ENCODE data around the gene STAC.

The STAC gene

DNA sequence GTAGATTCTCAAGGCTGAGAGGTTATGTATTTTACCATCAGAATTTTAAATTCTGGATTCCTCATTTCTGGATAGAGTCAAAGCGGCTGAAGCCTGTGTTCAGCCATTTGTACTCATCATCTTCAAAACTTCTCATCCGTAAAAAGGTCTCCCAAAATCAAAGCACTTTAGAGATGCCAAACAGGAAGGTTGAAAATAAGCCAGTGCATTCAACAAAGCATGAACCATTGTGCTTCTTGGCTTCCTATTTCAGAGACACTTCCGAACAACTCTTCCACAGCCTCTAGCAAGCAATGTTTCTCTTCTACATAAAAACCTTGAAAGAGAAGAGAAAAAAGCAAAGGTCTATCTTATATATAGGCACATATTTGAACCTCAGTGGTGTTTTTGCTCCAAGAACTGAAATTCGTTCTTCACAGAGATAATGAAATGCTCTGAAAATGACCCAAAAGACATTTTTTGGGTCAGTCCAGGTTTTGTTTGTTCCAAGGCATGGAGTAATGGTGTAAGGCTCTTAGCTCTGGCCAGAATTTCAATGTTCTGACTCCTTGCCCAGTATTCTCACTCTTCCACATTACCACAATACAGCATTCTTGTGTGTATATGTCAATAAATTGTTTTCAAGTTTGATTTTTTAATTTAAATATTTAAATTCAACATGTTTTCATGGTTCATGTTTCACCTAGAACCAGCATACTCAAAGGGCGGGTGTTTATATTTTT is 163.1 kb downstream of the STAC start:
- TF ChIP-seq, protein P1, sequence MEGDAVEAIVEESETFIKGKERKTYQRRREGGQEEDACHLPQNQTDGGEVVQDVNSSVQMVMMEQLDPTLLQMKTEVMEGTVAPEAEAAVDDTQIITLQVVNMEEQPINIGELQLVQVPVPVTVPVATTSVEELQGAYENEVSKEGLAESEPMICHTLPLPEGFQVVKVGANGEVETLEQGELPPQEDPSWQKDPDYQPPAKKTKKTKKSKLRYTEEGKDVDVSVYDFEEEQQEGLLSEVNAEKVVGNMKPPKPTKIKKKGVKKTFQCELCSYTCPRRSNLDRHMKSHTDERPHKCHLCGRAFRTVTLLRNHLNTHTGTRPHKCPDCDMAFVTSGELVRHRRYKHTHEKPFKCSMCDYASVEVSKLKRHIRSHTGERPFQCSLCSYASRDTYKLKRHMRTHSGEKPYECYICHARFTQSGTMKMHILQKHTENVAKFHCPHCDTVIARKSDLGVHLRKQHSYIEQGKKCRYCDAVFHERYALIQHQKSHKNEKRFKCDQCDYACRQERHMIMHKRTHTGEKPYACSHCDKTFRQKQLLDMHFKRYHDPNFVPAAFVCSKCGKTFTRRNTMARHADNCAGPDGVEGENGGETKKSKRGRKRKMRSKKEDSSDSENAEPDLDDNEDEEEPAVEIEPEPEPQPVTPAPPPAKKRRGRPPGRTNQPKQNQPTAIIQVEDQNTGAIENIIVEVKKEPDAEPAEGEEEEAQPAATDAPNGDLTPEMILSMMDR (IDR thresholded peaks at IDR 0.05; ENCODE audit: low read depth, low read length, poor library complexity, severe bottlenecking) = no peak
- no peak for TF ChIP-seq EZH2phosphoT487 (IDR thresholded peaks at IDR 0.05; ENCODE audit: borderline replicate concordance, low read length)
- Histone ChIP-seq H4K20me1 (ENCODE audit: control insufficient read depth, insufficient read depth, low read depth, low read length) (no peaks in the 10 kb centered on the region), H3F3A (ENCODE audit: control insufficient read depth, insufficient read depth) (no peaks in the 10 kb centered on the region), H3K27ac (ENCODE audit: low read depth, low read length) (no peak overlapping the region), H3K27me3 (ENCODE audit: control insufficient read depth, low read length) (no peaks in the 10 kb centered on the region), H3K79me2 (ENCODE audit: control insufficient read depth, low read length) (no peaks in the 10 kb centered on the region), H3K9me2 (replicated peaks; ENCODE audit: control insufficient read depth, low read length) (no peaks in the 10 kb centered on the region), H3K4me1 (ENCODE audit: control insufficient read depth, low read length) (no peaks in the 10 kb centered on the region), H3K4me2 (ENCODE audit: low read length) (no peak overlapping the region), H3K4me3 (ENCODE audit: low read length) (no peak overlapping the region), H3K36me3 (ENCODE audit: control insufficient read depth, low read length) (no peaks in the 10 kb centered on the region), H3K9me3 (ENCODE audit: control insufficient read depth, insufficient read depth, low read length) (no peaks in the 10 kb centered on the region)

DNA sequence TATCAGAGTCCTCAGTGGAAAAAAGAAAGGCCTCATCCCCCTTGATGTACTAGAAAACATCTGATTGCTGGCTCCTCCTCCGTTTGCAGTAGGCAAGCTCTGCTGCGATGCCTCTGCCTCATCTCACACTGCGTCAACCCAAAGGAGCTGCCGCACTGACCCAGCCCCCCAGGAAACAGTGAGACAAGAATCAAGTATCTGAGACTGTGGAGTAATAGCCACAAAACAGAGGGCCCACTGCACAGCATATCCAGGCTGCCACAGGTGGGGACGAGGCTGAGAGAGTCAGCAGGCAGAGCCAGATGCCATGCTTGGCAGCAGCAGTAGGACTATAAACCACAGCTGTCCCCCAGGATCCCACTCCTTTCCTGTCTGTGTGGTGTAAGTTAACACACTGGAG is 165.9 kb downstream of the STAC start:
- H3K4me1 ChIP-seq (ENCODE audit: control insufficient read depth, low read length) = no peaks in the 10 kb centered on the region
- no peaks in the 10 kb centered on the region for H3K9me2 ChIP-seq (replicated peaks; ENCODE audit: control insufficient read depth, low read length)
- no peaks in the 10 kb centered on the region for H3K27me3 ChIP-seq (ENCODE audit: control insufficient read depth, low read length)
- no peaks in the 10 kb centered on the region for H3K36me3 ChIP-seq (ENCODE audit: control insufficient read depth, low read length)
- no peak overlapping the region for H3K4me2 ChIP-seq (ENCODE audit: low read length)
- no peaks in the 10 kb centered on the region for H3K79me2 ChIP-seq (ENCODE audit: control insufficient read depth, low read length)
- TF ChIP-seq, protein P1 (IDR thresholded peaks at IDR 0.05; ENCODE audit: low read depth, low read length, poor library complexity, severe bottlenecking) = no peak
- TF ChIP-seq EZH2phosphoT487 (IDR thresholded peaks at IDR 0.05; ENCODE audit: borderline replicate concordance, low read length) = no peak
- H3K9me3 ChIP-seq (ENCODE audit: control insufficient read depth, insufficient read depth, low read length) = no peaks in the 10 kb centered on the region
- H4K20me1 ChIP-seq (ENCODE audit: control insufficient read depth, insufficient read depth, low read depth, low read length) = no peaks in the 10 kb centered on the region
- no peak overlapping the region for H3K27ac ChIP-seq (ENCODE audit: low read depth, low read length)
- no peak overlapping the region for H3K4me3 ChIP-seq (ENCODE audit: low read length)
- H3F3A ChIP-seq (ENCODE audit: control insufficient read depth, insufficient read depth) = no peaks in the 10 kb centered on the region

DNA sequence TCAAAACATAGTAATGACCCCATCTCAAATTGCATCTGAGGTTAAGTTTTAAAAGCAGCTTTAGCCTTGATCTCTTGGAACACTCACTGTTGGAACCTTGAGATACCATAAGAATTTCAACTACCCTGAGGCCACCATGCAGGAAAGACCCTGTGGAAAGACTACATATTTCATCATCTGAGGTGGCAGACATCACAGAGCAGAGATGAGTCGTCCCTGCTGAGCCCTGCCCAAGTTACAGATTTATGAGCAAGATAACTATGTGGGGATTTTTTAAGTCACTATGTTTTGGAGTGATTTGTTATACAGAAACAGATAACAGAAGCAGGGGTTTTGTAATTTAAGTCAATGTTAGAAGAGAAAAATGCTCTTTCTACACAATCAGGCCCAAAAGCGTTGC is 168.4 kb downstream of the STAC start:
- no peaks in the 10 kb centered on the region for H3K4me1 ChIP-seq (ENCODE audit: control insufficient read depth, low read length)
- no peaks in the 10 kb centered on the region for H3K27me3 ChIP-seq (ENCODE audit: control insufficient read depth, low read length)
- TF ChIP-seq, protein P1 (IDR thresholded peaks at IDR 0.05; ENCODE audit: low read depth, low read length, poor library complexity, severe bottlenecking) = no peak
- TF ChIP-seq EZH2phosphoT487 (IDR thresholded peaks at IDR 0.05; ENCODE audit: borderline replicate concordance, low read length) = no peak
- H3K27ac ChIP-seq (ENCODE audit: low read depth, low read length) = no peak overlapping the region
- no peaks in the 10 kb centered on the region for H3K9me3 ChIP-seq (ENCODE audit: control insufficient read depth, insufficient read depth, low read length)
- H4K20me1 ChIP-seq (ENCODE audit: control insufficient read depth, insufficient read depth, low read depth, low read length) = no peaks in the 10 kb centered on the region
- H3F3A ChIP-seq (ENCODE audit: control insufficient read depth, insufficient read depth) = no peaks in the 10 kb centered on the region
- no peaks in the 10 kb centered on the region for H3K9me2 ChIP-seq (replicated peaks; ENCODE audit: control insufficient read depth, low read length)
- H3K4me2 ChIP-seq (ENCODE audit: low read length) = no peak overlapping the region
- H3K36me3 ChIP-seq (ENCODE audit: control insufficient read depth, low read length) = no peaks in the 10 kb centered on the region
- no peaks in the 10 kb centered on the region for H3K79me2 ChIP-seq (ENCODE audit: control insufficient read depth, low read length)
- H3K4me3 ChIP-seq (ENCODE audit: low read length) = no peak overlapping the region

All from DOHH2 (cell line).